NCI-H1092 (cell line): ENCODE results near the gene CFAP251.
"Not testable (repeated sequence)": the region's sequence is repeated elsewhere in the genome, so short reads cannot be mapped to it uniquely, and the experiment has no call there.

Experiments
- DNase-seq: peaks from one replicate; lab custom pipeline; 2025; lab: John Stamatoyannopoulos, UW

CFAP251 gene

DNA sequence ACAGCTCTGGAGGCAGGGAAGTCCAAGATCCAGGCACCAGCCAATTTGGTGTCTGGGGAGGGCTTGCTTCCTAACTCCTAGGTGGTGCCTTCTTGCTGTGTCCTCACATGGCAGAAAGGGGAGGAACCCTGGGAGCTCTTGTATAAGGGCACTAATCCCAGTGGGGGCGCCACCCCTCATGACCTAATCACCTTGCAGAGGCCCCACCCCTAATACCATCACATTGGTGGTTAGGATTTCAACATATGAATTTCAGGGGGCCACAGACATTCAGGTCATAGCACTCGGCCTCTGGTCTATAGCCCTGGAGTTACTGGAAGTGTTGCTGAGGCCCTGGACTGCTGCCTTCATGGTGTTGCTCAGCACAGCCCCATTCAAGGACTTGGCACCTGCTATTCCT lies 15.2 kb upstream of the CFAP251 start:
- no peak for DNase-seq

DNA sequence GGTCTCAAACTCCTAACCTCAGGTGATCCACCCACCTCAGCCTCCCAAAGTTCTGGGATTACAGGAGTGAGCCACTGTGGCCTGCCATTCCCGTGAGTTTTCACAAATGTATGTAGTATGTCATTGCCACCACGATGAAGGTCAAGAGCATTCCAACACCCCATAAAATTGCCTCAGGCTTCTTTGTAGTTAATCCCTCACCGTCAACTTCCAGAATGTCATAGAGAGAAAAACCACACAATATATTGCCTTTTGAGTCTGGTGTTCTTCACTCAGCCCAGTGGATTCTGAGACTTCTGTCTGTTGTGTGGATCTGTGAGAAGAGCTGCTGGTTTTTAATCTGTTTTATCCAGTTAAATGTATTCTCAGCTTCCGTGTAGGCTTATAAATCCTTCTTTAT lies 12.6 kb upstream of the CFAP251 start:
- DNase-seq: no peak

DNA sequence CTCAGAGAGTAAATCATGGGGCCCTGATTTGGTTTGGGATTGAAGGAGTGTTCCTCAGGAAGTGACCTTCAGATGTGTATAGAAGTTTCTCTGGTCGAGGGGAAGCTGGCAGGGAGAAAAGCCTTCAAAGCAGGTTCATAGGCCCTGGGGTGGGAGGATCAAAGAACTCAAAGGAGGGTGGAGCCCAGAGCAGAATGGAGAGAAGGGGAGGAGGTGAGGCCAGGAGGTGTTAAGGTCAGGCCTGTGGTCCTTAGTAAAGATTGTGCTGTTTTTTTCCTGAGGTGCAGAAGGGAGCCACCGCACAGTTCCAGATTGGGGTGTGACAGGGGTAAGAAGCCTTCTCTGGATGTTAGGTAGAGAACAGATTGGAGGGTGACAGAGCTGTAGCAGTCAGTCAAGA lies 9.7 kb upstream of the CFAP251 start:
- DNase-seq: no peak

DNA sequence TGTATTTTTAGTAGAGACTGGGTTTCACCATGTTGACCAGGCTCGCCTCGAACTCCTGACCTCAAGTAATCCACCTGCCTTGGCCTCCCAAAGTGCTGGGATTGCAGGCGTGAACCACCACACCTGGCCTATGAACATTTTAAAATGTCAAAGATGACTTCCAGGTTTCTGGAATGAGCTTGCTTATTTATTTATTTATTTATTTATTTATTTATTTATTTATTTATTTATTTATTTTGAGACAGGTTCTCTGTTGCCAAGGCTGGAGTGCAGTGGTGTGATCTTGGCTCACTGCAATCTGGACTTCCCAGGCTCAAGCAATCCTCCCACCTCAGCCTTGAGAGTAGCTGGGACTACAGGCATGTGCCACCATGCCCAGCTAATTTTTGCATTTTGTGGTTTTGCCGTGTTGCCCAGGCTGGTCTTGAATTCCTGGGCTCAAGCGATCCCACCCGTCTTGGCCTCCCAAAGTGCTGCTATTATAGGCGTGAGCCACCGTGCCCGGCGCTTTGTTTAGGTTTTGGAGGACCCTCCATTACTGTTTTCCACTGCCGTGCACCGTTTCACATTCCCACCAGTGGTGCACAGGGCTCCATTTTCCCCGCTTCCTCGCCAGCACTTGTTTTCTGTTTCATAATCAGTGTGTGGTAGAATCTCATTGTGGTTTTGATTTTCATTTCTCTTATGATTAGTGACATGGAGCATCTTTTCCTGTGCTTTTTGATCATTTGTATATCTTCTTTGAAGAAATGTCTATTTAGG lies 6.4 kb upstream of the CFAP251 start:
- no peak for DNase-seq

DNA sequence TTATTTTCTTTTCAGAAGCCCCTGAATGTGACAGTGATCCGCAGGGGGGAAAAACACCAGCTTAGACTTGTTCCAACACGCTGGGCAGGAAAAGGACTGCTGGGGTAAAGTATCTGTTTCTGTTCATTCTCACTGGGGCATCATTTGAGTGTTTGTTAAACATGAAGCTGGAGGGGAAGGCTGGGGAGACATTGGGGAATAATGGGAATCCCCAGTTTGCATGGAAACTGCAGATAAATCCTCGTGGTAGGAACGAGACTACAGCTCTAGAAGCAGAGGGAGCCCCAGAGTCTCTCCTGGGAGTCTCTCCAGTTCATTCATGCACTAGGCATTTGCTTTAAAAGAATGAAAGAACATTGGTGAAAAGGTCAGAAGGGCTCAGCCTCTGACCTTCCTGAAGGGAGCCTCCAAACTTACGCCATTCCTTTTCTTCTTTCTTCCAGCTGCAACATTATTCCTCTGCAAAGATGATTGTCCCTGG lies 2.5 kb upstream of the CFAP251 start:
- no peak for DNase-seq

DNA sequence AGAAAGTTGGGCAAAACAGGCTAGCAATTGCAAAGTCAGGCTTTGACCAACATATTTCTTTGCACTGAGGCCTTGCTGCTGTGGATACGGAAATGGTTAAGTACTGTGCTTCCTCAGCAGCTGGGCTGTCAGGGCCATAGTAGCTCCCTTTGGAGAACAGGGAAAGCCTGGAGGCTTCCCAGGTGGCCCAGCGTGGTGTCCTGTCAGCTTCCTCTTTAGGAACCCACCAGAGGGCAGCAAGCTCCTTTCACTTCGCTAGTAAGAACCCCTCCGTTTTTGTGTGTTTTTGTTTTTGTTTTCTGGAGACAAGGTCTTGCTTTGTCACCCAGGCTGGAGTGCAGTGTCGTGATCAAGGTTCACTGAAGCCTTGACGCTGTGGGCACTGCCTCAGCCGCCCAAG lies 1.7 kb upstream of the CFAP251 start:
- no peak for DNase-seq

DNA sequence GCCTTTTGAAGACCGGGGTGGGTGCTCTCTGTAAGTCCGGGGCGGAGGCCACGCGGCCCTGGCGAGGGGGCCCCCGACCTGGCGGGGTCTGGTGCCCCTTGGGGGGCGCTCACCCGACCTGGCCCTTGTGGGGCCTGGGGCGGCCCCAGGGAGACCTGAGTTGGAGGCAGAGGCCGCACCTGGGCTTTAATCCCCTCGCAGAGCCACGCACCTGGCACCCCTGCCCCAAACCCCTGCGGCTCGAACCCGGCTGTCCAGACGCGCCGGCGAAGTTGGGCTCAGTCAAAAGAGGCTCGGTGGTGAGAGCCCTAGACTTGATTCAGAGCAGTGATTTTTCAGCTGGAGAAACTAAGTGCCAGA lies 267 bp downstream of the CFAP251 start:
- no peak for DNase-seq

DNA sequence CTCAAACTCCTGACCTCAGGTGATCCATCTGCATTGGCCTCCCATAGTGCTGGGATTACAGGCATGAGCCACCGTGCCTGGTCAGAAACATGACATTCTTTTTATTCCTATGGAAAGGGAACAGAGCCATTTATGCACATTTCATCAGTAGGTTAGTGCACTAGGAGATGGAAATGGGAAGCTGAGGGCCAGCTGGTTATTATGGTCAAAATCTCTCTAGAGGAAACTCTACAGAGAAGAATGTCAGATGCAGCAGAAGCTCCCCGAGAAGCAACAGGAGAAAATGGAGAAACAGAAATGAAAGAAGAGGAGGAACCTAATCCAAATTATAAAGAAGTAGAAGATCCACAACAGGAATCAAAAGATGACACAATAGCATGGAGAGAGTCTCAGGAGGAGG lies 2.7 kb downstream of the CFAP251 start:
- no peak for DNase-seq

DNA sequence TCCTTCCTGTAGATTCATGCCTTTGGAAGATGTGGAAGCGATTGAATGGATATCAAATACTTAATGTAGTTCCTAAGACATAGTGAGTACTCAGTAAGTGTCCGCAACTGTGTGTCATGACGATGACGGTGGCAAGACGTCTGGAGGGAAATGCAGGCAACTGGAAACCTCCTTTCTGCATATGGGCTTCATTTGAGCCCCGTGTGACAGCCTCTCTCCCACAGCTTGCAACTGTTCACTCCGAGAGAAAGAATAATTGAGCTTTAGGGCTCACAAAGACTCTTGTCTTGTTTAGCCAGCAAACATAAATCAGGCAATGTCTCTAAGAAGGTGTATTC lies 6.9 kb downstream of the CFAP251 start:
- no peak for DNase-seq

DNA sequence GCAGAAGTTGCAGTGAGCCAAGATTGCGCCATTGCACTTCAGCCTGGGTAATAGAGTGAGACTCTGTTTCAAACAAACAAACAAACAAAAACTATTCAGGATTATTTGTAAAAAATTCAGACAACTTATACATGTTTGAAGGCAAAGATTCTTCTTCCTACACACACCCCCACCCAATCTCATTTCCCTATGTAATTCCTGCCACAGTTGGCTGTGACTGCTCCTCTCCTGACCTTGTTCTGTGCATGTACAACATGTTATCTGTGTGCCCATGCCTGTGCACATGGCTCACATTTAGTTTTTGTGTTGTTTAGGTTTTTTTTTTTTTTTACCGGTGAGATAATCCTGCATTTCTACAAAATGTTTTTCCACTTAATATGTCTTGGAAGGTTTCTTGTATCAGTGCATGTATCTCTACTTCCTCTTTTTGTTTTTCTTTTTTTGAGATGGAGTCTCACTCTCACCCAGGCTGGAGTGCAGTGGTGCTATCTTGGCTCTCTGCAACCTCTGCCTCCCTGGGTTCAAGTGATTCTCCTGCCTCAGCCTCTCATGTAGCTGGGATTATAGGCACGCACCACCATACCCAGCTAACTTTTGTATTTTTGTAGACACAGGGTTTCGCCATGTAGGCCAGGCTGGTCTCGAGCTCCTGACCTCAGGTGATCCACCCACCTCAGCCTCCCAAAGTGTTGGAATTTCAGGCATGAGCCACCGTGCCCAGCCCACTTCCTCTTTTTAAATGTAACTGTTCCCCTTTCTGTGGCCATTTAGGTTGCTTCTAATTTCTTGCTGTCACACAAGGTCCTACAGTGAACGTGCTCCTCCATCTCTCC lies 8.7 kb downstream of the CFAP251 start:
- no peak for DNase-seq

DNA sequence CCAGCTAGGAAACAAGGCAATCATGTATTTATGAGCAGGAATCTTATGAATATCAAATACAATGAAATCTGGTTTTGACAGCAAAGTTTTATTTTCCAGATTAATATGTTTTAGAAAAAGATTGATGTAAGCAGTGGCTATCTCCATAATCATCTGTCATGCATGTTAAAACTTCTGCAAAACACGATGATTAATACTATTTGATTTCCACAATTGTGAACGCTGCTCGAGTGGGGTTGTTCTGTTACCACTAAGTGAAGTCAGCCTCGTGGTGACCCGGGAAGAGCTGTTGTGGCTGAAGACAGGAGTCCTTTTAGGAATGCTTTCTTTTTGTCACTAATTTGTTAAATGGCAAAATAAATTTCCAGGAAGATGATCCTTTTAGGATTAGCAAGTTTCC lies 9.4 kb downstream of the CFAP251 start:
- no peak for DNase-seq

DNA sequence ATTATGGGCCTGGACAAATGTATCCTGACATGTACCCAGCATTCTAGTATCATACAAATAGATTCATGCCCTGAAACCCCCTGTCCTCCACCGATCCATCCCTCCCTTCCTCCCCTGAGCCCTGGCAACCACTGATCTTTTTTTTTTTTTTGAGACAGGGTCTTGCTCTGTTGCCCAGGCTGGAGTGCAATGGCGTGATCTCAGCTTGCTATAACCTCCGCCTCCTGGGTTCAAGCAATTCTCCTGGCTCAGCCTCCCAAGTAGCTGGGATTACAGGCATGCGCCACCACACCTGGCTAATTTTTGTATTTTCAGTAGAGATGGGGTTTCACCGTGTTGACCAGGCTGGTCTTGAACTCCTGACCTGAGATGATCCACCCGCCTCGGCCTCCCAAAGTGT lies 11.2 kb downstream of the CFAP251 start:
- DNase-seq: not testable (repeated sequence)

DNA sequence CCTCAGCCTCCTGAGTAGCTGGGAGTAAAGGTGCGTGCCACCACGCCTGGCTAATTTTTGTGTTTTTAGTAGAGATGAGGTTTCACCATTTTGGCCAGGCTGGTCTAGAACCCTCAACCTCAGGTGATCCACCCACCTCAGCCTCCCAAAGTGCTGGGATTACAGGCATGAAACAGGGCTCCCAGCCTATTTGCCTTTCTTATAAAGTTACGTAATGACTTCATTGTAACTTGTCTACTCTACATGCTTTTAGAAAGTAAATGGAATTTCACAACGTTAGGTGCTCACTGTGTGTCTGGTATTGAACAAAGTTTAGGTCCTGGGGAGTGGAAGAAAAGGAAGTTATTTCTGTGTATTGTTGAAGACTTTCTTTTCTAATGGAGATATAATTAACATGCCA lies 12.5 kb downstream of the CFAP251 start:
- DNase-seq: no peak

DNA sequence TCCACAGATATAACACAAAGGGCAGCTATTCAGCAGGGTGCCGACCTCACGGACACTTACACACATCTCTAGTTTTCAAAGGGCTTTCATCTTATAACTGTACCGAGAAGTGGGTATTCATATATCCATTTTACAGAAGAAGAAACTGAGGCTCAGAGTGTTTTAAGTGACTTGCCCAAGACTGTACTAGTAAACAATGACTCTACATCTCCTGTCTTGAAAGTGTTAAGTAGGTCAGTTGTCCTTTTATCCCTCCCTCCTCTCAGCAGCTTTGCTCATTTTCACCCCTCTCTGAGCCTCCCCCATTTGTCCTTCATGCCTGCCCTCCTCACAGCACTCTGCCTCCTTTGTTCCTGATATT lies 13.8 kb downstream of the CFAP251 start:
- DNase-seq: no peak

DNA sequence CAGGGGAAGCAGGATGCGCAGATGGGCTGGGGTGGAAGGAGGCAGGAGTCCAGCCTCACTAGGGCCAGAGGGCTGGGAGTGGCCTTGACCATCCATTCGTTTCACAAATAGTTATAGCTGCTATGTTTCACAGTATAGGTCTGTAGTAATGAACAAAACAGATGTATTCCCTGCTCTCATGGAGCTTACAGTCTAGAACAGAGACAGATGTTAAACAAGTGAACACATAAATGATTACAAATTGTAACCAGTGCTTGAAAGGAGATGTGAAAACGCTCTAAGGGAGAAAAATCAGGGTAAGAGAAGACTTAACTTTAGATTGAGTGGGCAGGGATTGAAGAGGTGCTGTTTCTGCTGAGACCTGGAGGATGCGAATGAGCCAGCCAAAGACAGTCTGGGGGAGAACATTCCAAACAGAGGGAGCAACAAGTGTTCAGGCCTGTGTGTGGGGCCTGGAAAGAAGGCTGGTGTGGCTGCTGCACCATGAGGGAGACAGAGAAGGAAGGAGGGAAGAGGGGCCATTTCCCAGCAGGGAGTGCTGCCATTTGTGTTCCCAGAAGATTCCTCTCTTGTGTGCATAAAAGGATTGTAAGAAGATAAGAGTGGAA lies 14.6 kb downstream of the CFAP251 start:
- DNase-seq: no peak

DNA sequence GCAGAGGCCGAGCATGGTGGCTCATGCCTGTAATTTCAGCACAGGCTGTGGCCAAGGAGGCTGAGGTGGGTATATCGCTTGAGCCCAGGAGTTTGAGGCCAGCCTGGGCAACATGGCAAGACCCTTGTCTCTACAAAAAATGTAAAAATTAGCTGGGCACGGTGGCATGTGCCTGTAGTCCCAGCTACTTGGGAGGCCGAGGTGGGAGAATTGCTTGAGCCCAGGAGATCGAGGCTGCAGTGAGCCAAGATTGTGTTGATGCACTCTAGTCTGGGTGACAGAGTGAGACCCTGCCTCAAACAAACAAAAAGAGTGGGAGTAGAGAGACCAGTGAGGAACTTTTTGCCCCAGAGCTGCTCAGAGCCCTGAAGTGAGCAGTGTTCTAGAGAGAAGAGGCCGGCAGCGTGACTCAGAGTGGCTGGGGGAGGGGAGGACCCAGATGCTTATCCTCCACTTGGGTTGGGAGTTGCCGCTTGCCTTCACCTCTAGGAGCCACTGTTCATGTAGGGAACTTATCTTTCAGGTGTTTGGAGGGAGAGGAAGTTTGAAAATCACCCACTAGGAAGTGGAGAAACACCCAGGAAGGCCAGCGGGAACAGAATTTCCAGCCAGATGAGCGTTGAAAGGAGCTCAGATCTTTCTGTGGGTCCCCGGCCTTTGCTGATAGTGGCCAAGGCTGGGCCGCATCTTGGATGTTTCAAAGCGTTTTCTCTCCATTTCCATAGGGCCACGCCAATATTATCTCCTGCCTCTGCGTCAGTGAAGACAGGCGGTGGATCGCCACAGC lies 15.3 kb downstream of the CFAP251 start:
- DNase-seq: no peak

DNA sequence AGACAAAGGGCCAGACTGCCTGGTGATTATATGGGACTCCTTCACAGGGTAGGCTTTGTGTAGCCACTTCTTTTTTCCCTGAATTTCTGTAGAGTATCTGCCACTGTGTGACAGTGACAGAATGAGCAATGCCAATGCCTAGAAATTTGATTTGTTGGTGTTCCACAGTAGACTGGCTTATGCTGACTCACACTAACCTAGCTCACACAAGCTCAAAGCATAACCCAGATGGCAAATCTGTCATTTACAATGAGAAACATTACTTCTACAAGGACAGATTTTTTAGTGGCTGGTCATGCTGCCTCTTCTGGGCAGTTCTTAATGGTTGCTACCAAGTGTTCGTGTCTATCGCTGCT lies 15.9 kb downstream of the CFAP251 start:
- DNase-seq: no peak

DNA sequence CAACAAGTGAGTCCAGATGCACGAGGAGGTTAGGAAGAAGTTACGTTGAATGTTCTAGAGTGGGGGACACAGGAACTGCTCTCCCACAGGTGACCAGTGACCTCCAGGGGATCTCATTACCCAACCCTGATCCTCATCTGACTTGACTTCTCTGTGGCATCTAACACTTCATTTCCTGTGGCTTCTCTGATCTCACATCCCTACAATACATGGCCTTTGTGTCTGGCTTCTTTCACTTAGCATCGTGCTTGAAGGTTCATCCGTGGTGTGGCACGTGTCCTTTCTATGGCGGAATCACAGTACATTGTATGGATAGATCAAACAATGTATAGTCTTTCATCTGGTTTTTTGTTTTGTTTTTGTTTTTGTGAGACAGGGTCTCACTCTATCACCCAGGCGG lies 19.3 kb downstream of the CFAP251 start:
- no peak for DNase-seq

DNA sequence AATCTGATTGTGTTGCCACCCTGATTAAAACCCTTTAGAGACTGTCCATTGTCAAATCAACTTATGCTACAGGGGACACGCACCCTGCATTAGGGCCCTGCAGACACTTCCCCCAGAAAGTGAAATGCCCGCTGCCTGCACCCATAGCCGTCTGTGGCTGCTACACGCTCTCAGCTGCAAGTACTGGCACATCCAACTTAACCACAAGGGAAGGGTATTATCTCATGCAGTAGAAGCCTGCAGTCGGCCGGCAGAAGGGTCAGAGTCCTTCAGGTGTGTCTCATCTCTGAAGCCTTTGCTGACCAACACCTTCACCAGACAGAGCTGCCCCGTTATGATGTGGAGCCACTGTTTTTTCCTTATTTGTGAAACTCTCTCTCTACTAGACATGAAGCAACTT lies 20.8 kb downstream of the CFAP251 start:
- no peak for DNase-seq

DNA sequence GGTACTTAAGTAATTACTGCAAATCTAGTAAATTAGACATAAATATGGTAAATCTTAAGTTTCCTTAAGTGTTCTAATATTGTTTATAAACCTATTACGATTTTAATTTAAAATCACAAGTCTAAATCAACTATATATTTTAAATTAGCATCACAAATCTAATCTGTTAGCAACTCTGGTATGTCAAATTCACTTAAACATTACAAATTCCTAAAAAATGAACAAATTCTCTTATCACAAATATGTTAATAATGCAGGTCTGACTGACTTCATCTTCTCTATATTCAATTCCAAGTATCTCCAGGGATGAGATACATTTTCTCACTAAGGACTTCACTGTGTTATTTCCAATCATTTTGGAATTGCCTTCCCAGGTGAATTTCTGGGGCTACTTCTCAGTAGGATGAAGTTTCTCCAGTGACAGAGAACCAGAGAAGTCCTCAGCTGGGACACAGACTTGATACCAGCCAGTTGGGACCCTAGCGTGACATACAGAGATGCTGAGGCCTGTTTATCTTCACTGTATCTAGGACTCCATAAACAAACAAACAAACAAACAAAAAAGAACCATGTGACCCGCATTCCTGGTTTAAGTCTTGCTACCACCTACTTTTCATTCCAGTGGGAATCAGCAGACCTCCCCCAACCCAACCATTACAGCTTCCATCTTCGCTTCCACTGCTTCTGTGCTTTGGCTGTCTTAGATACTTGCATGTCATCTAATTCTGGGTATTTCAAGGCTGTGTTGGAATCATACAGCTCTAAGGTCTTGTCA lies 21.8 kb downstream of the CFAP251 start:
- no peak for DNase-seq

DNA sequence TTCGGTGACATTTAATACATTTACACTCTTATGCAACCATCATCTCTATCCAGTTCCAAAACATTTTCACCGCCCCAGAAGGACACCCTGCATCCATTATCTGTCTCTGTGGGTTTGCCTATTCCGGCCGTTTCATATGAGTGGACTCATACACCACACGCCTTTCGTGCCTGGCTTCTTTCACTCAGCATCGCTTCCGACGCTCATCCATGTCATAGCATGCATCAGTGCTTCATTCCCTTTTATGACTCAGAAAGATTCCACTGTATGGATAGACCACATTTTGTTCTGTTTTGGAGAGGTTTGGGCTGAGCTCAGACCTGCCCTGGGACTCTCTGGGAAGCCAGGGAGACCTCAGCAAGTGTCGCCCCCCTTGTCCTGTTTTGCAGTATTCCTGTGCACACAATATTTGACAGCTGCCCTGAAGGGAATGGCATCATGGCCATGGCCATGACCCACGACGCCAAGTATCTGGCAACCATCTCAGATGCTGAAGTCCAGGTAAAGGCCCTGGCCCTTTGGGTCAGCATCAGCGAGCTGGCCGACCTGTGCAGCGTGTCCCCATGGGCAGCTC lies 23.8 kb downstream of the CFAP251 start:
- DNase-seq: no peak
